Transverse colon (tissue), 4 donors: Measurements from ENCODE around the gene PATE1. TPM values are rescaled to one million over a fixed set of nuclear protein-coding genes. Genes with fewer than 3 reads are reported as not detected.

Experiments used
- DNase-seq: peaks from one replicate; pipeline ENCODE4 v3.0.0-alpha.2; 2019
- H3K27ac ChIP-seq, 4 donors: fragments of 200-600 bp; sonication (generic); 2 replicates each; pipeline ENCODE4 v1.5.1; 2016 to 2018; ENCODE audit warnings: inconsistent platforms in 4 of 4
- H3K27me3 ChIP-seq: fragments of 200-600 bp; sonication (generic); 2 replicates; pipeline ENCODE4 v1.5.1; 2017; ENCODE audit warnings: inconsistent platforms
- H3K36me3 ChIP-seq, 4 donors: fragments of 200-600 bp; sonication (generic); 2 replicates each; pipeline ENCODE4 v1.5.1; 2017 to 2019; ENCODE audit warnings: inconsistent platforms in 4 of 4
- H3K4me1 ChIP-seq, 4 donors: fragments of 200-600 bp; sonication (generic); 2 replicates each; pipeline ENCODE4 v1.5.1; 2017 to 2020; ENCODE audit warnings: inconsistent platforms in 4 of 4
- H3K4me3 ChIP-seq, 4 donors: fragments of 200-600 bp; sonication (generic); 1 replicate in 1 of 4; 2 replicates in 3 of 4; pipeline versions ENCODE4 v1.5.1 to v1.6.1; 2017 to 2019; ENCODE audit warnings: inconsistent platforms in 4 of 4
- H3K9me3 ChIP-seq, 2 donors: fragments of 200-600 bp; sonication (generic); 2 replicates each; pipeline ENCODE4 v1.5.1; 2017 to 2019; ENCODE audit warnings: inconsistent platforms in 2 of 2
- EP300 ChIP-seq: sonication (generic); formaldehyde crosslinking; IDR thresholded peaks from one replicate; pipeline ENCODE4 v1.6.1; 2017; ENCODE audit warnings: antibody characterized with exemption, low read depth
- POLR2A ChIP-seq: fragments of 450-650 bp; IDR thresholded peaks from one replicate; pipeline ENCODE4 v1.6.1; 2016; ENCODE audit warnings: antibody characterized with exemption, mild to moderate bottlenecking, moderate library complexity
- POLR2AphosphoS5 ChIP-seq, 3 donors: sonication (generic); formaldehyde crosslinking; IDR thresholded peaks; one replicate each; pipeline ENCODE4 v1.6.1; 2016; ENCODE audit warnings: antibody characterized with exemption in 3 of 3
- WGBS, 2 donors: methylation state at CpG; one replicate each; pipeline ENCODE4 v1.1.5; 2018; ENCODE audit warnings: low coverage in 1 of 2; 5-methylcytosine and 5-hydroxymethylcytosine counted together
- in situ Hi-C, 4 donors: fragments of 200-750 bp; cut with MboI; loops; one replicate each; pipeline versions ENCODE4 v1.15.0 to v1.15.1; 2017; ENCODE audit warnings: low sequenced_read_pairs in 3 of 4, low pct_ligation_motif_present in 1 of 4, low pct_unique_long_range_greater_than_20kb in 1 of 4
- intact Hi-C: fragments of 100-400 bp; cut with DNase I; formaldehyde crosslinking; loops from one replicate; pipeline ENCODE4 v1.15.1; 2023; ENCODE audit warnings: low total_unique reads
- total RNA-seq, 4 donors: library from RNA; depleted of rRNA; stranded (reverse); fragments of >200 nt; gene quantifications; one replicate each; pipeline ENCODE4 v1.1.0, GENCODE V29; 2016
- TF ChIP-seq, protein P1 (sequence below), 5 experiments: fragments of 200-600 bp in 3 of 5; fragments of 450-650 bp in 2 of 5; sonication (generic) in 3 of 5; IDR thresholded peaks; 1 replicate in 2 of 5; 2 replicates in 3 of 5; pipeline ENCODE4 v1.5.1; 2016 to 2017; ENCODE audit warnings: antibody characterized with exemption in 5 of 5, inconsistent platforms in 3 of 5, mild to moderate bottlenecking in 2 of 5, moderate library complexity in 1 of 5

The PATE1 gene
- total RNA-seq, 4 donors from 2014 or later = not detected

DNA sequence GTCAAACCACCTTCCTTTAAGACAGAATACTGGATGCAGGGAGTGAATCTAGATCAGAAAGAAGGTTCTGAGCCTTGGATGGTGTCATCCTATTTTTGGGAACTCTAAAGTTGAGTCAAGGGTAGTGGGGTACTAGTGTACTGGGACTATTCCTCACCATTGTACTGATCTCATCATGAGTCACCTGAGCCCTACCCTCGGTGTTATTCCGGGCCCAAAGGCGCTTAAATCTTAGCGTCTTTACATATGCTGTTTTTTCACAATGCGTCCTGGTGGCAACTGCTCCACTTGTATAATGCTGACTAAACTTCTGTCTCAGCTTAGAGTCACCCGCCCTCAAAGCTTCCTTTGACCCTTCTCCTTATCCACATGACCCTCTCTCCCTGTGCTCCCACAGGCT, 25.3 kb upstream of the PATE1 start:
- Histone ChIP-seq H3K36me3 (no peaks in the 10 kb centered on the region), H3K27me3 (no peaks in the 10 kb centered on the region), H3K4me1 (no peaks in the 10 kb centered on the region), H3K4me3 (no peak overlapping the region), H3K9me3 (no peaks in the 10 kb centered on the region), H3K27ac (no peak overlapping the region)
- TF ChIP-seq POLR2A = no peak
- no peak for TF ChIP-seq EP300
- TF ChIP-seq, protein P1, sequence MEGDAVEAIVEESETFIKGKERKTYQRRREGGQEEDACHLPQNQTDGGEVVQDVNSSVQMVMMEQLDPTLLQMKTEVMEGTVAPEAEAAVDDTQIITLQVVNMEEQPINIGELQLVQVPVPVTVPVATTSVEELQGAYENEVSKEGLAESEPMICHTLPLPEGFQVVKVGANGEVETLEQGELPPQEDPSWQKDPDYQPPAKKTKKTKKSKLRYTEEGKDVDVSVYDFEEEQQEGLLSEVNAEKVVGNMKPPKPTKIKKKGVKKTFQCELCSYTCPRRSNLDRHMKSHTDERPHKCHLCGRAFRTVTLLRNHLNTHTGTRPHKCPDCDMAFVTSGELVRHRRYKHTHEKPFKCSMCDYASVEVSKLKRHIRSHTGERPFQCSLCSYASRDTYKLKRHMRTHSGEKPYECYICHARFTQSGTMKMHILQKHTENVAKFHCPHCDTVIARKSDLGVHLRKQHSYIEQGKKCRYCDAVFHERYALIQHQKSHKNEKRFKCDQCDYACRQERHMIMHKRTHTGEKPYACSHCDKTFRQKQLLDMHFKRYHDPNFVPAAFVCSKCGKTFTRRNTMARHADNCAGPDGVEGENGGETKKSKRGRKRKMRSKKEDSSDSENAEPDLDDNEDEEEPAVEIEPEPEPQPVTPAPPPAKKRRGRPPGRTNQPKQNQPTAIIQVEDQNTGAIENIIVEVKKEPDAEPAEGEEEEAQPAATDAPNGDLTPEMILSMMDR (IDR thresholded peaks at IDR 0.05) = no peak
- no peak for TF ChIP-seq POLR2AphosphoS5 (IDR thresholded peaks at IDR 0.05)
- DNase-seq = no peak
- WGBS, 2 donors = 84 to 87% methylated on average over 6 of the region's 6 CpGs
- in situ Hi-C loops = no loop called here
- intact Hi-C loops = no loop called here

DNA sequence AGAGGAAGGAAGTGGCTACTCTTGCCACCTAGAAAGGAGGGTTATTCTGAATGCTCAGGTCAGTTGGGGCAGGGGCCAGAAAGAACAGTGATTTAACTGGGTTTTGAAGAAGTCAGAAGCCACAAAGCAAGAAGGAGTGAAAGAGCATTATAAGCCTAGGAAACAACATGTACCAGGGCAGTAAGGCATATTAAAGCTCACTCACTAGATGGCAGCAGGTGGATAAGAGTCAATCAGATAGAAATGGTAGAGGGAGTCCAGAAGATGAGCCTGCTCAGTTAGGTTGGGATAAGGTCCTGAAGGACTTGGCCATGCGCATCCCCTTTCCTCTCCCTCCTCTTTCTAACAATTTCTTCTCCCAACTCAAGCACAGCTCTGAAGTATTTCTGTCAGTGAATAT, 22.0 kb upstream of the PATE1 start:
- Histone ChIP-seq H3K4me1 (no peaks in the 10 kb centered on the region), H3K4me3 (no peak overlapping the region), H3K36me3 (no peaks in the 10 kb centered on the region), H3K27me3 (no peaks in the 10 kb centered on the region), H3K9me3 (no peaks in the 10 kb centered on the region), H3K27ac (no peak overlapping the region)
- TF ChIP-seq EP300 = no peak
- TF ChIP-seq POLR2AphosphoS5 (IDR thresholded peaks at IDR 0.05) = no peak
- no peak for TF ChIP-seq POLR2A
- TF ChIP-seq, protein P1 (IDR thresholded peaks at IDR 0.05) = no peak
- intact Hi-C loops (no loop called here), in situ Hi-C loops (no loop called here)
- DNase-seq = no peak
- 86 to 100% methylated on average over 1 of the region's 1 CpG for whole genome bisulfite sequencing, 2 donors

DNA sequence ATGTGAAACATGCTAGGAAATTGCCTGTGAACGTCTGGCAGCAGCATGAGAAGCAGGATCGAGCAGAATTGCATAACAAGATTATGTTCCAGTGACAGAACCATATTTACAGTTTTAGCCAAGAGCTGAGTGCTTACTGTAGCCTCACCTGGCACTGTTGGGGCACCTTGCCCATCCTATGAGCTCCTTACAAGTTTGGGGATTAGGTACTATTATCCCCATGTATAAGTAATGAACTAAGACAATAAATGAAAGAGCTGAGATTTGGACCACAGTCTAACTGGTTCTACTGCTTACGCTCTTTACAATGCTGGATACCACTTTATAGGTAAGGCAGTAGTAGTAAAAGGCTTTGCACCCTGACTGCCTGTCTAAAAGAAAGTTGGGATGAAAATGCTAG, 17.1 kb upstream of the PATE1 start:
- H3K27me3 ChIP-seq = no peaks in the 10 kb centered on the region
- no peak for TF ChIP-seq POLR2AphosphoS5 (IDR thresholded peaks at IDR 0.05)
- TF ChIP-seq, protein P1 (IDR thresholded peaks at IDR 0.05) = no peak
- TF ChIP-seq EP300 = no peak
- TF ChIP-seq POLR2A = no peak
- no peak overlapping the region for H3K4me3 ChIP-seq
- DNase-seq = no peak
- no peaks in the 10 kb centered on the region for H3K9me3 ChIP-seq
- intact Hi-C loops (no loop called here), in situ Hi-C loops (no loop called here)
- WGBS, 2 donors = 59 to 83% methylated on average over 1 to 3 of the region's 3 CpGs
- no peak overlapping the region for H3K27ac ChIP-seq
- no peaks in the 10 kb centered on the region for H3K4me1 ChIP-seq
- H3K36me3 ChIP-seq = no peaks in the 10 kb centered on the region

DNA sequence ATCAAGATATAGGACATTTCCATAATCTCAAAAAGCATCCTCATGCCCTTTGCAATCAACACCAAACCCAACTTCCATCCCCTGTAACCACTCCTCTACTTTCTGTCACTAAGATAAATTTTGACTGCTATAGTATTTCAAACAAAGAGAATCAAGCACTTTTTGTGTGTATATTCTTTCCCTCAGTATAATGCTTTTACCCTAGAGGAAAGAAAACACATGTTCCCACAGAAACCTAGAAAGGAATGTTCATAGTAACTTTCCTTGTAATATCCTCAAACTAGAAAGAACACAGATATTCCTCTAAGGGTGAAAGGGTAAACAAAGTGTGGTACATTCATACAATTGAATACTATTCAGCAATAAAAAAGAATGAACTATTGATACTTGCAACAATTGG, 5.5 kb upstream of the PATE1 start:
- in situ Hi-C loops = no loop called here
- H3K4me1 ChIP-seq = no peaks in the 10 kb centered on the region
- no peak overlapping the region for H3K27ac ChIP-seq
- intact Hi-C loops = no loop called here
- H3K36me3 ChIP-seq = no peaks in the 10 kb centered on the region
- DNase-seq = no peak
- TF ChIP-seq, protein P1 (IDR thresholded peaks at IDR 0.05) = no peak
- TF ChIP-seq EP300 (no peak), POLR2AphosphoS5 (IDR thresholded peaks at IDR 0.05) (no peak), POLR2A (no peak)
- H3K27me3 ChIP-seq = no peaks in the 10 kb centered on the region
- no peak overlapping the region for H3K4me3 ChIP-seq
- no peaks in the 10 kb centered on the region for H3K9me3 ChIP-seq
